HepG2 (cell line): ENCODE data around the gene THSD8. TPM values are rescaled to one million over a fixed set of nuclear protein-coding genes. Genes with fewer than 3 reads are reported as not detected.

Experiments
- BCL6 ChIP-seq: IDR thresholded peaks from 2 replicates; pipeline ENCODE4 v1.6.1; 2016; ENCODE audit warnings: missing genetic modification reagents, missing compliant biosample characterization
- BRD4 ChIP-seq: sonication (generic); formaldehyde crosslinking; IDR thresholded peaks from 2 replicates; pipeline ENCODE4 v1.4.0; 2020; ENCODE audit warnings: missing genetic modification reagents
- FIP1L1 ChIP-seq: fragments of 200-400 bp; formaldehyde crosslinking; IDR thresholded peaks from 2 replicates; pipeline ENCODE4 v1.6.1; 2018; ENCODE audit warnings: low read depth, mild to moderate bottlenecking, low read length, moderate library complexity, borderline replicate concordance; ENCODE audit not compliant: insufficient read depth
- FOXA3 ChIP-seq: IDR thresholded peaks from 2 replicates; pipeline ENCODE4 v1.6.1; 2016; ENCODE audit warnings: missing genetic modification reagents, missing compliant biosample characterization
- GFI1 ChIP-seq: sonication (generic); formaldehyde crosslinking; IDR thresholded peaks from 2 replicates; pipeline ENCODE4 v1.5.0; 2020; ENCODE audit warnings: missing genetic modification reagents, mild to moderate bottlenecking, borderline replicate concordance
- GLI4 ChIP-seq: sonication (generic); formaldehyde crosslinking; IDR thresholded peaks from 2 replicates; pipeline ENCODE4 v1.5.1; 2020; ENCODE audit warnings: missing genetic modification reagents, mild to moderate bottlenecking, moderate library complexity, borderline replicate concordance
- HIVEP1 ChIP-seq: sonication (generic); formaldehyde crosslinking; IDR thresholded peaks from 2 replicates; pipeline ENCODE4 v1.4.0; 2020; ENCODE audit warnings: mild to moderate bottlenecking, missing genetic modification reagents
- JUND ChIP-seq: sonication (generic); formaldehyde crosslinking; IDR thresholded peaks from 2 replicates; pipeline ENCODE4 v1.8.0; 2022; ENCODE audit warnings: mild to moderate bottlenecking, missing genetic modification reagents
- NFIB ChIP-seq: sonication (generic); formaldehyde crosslinking; IDR thresholded peaks from 2 replicates; pipeline ENCODE4 v1.9.0; 2021; ENCODE audit warnings: missing genetic modification reagents, mild to moderate bottlenecking, borderline replicate concordance
- RXRA ChIP-seq: sonication (generic); formaldehyde crosslinking; IDR thresholded peaks from 2 replicates; pipeline ENCODE4 v1.5.1; 2020; ENCODE audit warnings: missing genetic modification reagents
- SIN3B ChIP-seq: fragments of 150-350 bp; IDR thresholded peaks from 2 replicates; pipeline ENCODE4 v1.6.1; 2014; ENCODE audit warnings: low read length
- SP4 ChIP-seq: sonication (generic); formaldehyde crosslinking; IDR thresholded peaks from 2 replicates; pipeline ENCODE4 v1.8.1; 2023; ENCODE audit warnings: mild to moderate bottlenecking, missing genetic modification reagents
- ZIK1 ChIP-seq: sonication (generic); formaldehyde crosslinking; IDR thresholded peaks from 2 replicates; pipeline ENCODE4 v1.5.0; 2020; ENCODE audit warnings: mild to moderate bottlenecking, low read depth, missing genetic modification reagents, borderline replicate concordance
- ZNF550 ChIP-seq: sonication (generic); formaldehyde crosslinking; IDR thresholded peaks from 2 replicates; pipeline ENCODE4 v1.4.0; 2020; ENCODE audit warnings: mild to moderate bottlenecking, missing genetic modification reagents, borderline replicate concordance
- ZNF552 ChIP-seq: sonication (generic); formaldehyde crosslinking; IDR thresholded peaks from 2 replicates; pipeline ENCODE4 v1.9.0; 2022; ENCODE audit warnings: missing genetic modification reagents, mild to moderate bottlenecking, borderline replicate concordance
- ZNF83 ChIP-seq: sonication (generic); formaldehyde crosslinking; IDR thresholded peaks from 2 replicates; pipeline ENCODE4 v1.4.0; 2020; ENCODE audit warnings: missing genetic modification reagents, mild to moderate bottlenecking, borderline replicate concordance
- ZNF878 ChIP-seq: sonication (generic); formaldehyde crosslinking; IDR thresholded peaks from 2 replicates; pipeline ENCODE4 v1.8.1; 2023; ENCODE audit warnings: mild to moderate bottlenecking, missing genetic modification reagents, moderate library complexity
- polyA plus RNA-seq, 8 experiments: library from polyadenylated mRNA; depleted of rRNA in 3 of 8; stranded (reverse) in 7 of 8; unstranded in 1 of 8; fragments of >200 nt; fragmentation: Illumina TruSeq in 4 of 8; extraction: Trizol in 4 of 8; gene quantifications; 2 replicates each; pipeline versions ENCODE4 v1.2.1 to v1.2.3, GENCODE V29; 2011 to 2016; ENCODE audit warnings: low read depth in 4 of 8, missing spikeins in 1 of 8, mixed read lengths in 1 of 8; ENCODE audit not compliant: insufficient read depth in 1 of 8
- total RNA-seq, 5 experiments: library from RNA; depleted of rRNA; stranded (reverse); fragments of >200 nt; fragmentation: Illumina TruSeq; extraction: Trizol; gene quantifications; 2 replicates each; pipeline ENCODE4 v1.2.3, GENCODE V29; 2016; ENCODE audit warnings: low read depth in 1 of 5
- TF ChIP-seq, protein P1 (sequence below): sonication (generic); formaldehyde crosslinking; IDR thresholded peaks from 2 replicates; pipeline ENCODE4 v1.8.1; 2023; ENCODE audit warnings: missing genetic modification reagents, inconsistent platforms, borderline replicate concordance
- TF ChIP-seq, protein P2 (sequence below): sonication (generic); formaldehyde crosslinking; IDR thresholded peaks from 2 replicates; pipeline ENCODE4 v1.4.0; 2020; ENCODE audit warnings: missing genetic modification reagents
- TF ChIP-seq, protein P3 (sequence below): sonication (generic); formaldehyde crosslinking; IDR thresholded peaks from 2 replicates; pipeline ENCODE4 v1.9.0; 2021; ENCODE audit warnings: missing genetic modification reagents, borderline replicate concordance
- TF ChIP-seq, protein P4 (sequence below), 2 experiments: fragments of 450-650 bp in 1 of 2; sonication (generic) in 1 of 2; formaldehyde crosslinking; IDR thresholded peaks; 2 replicates each; pipeline versions ENCODE4 v1.5.0 to v1.8.0; 2020 to 2022; ENCODE audit warnings: mild to moderate bottlenecking in 1 of 2, missing genetic modification reagents in 1 of 2
- TF ChIP-seq, protein P5 (sequence below): sonication (generic); formaldehyde crosslinking; IDR thresholded peaks from 2 replicates; pipeline ENCODE4 v1.8.0; 2023; ENCODE audit warnings: mild to moderate bottlenecking, missing genetic modification reagents

The THSD8 gene
- total and polyA plus RNA-seq, 2 of the 13 experiments (the other 11 are each of a cell fraction or from before 2014, with no cell fraction given) = 4.8 to 14.9 TPM

DNA sequence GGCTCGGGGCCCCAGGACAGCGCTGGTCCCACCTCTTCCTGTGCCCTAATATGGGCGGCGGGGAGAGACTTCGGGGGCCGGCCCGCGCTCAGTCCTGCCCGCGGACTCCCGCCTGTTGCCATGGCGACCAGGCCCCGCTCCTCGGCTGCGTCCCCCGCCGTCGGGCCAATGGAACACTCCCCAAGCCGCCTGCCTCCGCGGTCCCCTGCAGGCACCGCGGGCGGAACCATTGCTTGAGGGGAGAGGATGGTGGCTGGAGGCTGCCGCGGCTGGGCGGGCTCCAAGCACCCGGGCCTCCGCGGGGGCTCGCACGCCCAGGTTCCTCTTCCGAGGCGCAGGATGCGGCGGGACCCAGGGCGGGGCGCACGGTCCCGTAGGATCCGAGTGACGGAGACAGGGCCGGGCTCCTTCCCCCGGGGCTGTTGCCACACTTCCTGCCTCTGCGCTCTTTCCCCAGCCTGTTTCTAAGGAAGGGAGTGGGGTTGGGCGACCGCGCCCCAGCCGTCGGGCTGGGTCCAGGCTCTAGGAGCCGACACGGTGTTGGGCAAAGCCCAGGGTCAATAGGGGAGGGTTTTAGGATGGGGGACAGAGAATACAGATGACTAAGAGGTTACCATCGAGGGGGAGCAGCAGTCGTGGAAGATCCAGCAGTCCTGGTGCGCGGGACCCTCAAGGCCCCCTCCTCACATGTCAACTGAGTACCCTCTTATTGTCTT is 11.8 kb upstream of the THSD8 start (continued):
- TF ChIP-seq GLI4 (CRISPR knock-in tag) = 0 out of 2 replicates have a peak, but pooled peaks have one; percentile 21
- TF ChIP-seq ZNF878 (CRISPR knock-in tag) = no peak
- no peak for TF ChIP-seq ZNF552 (CRISPR knock-in tag)
- no peak for TF ChIP-seq BRD4
- TF ChIP-seq, protein P1, sequence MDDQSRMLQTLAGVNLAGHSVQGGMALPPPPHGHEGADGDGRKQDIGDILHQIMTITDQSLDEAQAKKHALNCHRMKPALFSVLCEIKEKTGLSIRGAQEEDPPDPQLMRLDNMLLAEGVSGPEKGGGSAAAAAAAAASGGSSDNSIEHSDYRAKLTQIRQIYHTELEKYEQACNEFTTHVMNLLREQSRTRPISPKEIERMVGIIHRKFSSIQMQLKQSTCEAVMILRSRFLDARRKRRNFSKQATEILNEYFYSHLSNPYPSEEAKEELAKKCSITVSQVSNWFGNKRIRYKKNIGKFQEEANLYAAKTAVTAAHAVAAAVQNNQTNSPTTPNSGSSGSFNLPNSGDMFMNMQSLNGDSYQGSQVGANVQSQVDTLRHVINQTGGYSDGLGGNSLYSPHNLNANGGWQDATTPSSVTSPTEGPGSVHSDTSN (CRISPR knock-in tag) = no peak
- TF ChIP-seq FIP1L1 = no peak
- TF ChIP-seq, protein P2, sequence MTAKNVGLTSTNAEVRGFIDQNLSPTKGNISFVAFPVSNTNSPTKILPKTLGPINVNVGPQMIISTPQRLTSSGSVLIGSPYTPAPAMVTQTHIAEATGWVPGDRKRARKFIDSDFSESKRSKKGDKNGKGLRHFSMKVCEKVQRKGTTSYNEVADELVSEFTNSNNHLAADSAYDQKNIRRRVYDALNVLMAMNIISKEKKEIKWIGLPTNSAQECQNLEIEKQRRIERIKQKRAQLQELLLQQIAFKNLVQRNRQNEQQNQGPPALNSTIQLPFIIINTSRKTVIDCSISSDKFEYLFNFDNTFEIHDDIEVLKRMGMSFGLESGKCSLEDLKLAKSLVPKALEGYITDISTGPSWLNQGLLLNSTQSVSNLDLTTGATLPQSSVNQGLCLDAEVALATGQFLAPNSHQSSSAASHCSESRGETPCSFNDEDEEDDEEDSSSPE (CRISPR knock-in tag) = peak; percentile 63; the same call in 1 of the 2 replicates
- no peak for TF ChIP-seq GFI1 (CRISPR knock-in tag)
- TF ChIP-seq, protein P3, sequence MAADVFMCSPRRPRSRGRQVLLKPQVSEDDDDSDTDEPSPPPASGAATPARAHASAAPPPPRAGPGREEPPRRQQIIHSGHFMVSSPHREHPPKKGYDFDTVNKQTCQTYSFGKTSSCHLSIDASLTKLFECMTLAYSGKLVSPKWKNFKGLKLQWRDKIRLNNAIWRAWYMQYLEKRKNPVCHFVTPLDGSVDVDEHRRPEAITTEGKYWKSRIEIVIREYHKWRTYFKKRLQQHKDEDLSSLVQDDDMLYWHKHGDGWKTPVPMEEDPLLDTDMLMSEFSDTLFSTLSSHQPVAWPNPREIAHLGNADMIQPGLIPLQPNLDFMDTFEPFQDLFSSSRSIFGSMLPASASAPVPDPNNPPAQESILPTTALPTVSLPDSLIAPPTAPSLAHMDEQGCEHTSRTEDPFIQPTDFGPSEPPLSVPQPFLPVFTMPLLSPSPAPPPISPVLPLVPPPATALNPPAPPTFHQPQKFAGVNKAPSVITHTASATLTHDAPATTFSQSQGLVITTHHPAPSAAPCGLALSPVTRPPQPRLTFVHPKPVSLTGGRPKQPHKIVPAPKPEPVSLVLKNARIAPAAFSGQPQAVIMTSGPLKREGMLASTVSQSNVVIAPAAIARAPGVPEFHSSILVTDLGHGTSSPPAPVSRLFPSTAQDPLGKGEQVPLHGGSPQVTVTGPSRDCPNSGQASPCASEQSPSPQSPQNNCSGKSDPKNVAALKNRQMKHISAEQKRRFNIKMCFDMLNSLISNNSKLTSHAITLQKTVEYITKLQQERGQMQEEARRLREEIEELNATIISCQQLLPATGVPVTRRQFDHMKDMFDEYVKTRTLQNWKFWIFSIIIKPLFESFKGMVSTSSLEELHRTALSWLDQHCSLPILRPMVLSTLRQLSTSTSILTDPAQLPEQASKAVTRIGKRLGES (CRISPR knock-in tag) = no peak
- 0 out of 2 replicates have a peak, but pooled peaks have one; percentile 29 for TF ChIP-seq ZIK1 (CRISPR knock-in tag)
- TF ChIP-seq FOXA3 (CRISPR knock-in tag) = peak; percentile 21; the same call in 1 of the 2 replicates
- peak; percentile 53 for TF ChIP-seq RXRA (CRISPR knock-in tag)
- no peak for TF ChIP-seq NFIB (CRISPR knock-in tag)
- TF ChIP-seq SP4 (CRISPR knock-in tag) = no peak; the same call in 1 of the 2 replicates
- peak; percentile 33; the same call in 1 of the 2 replicates for TF ChIP-seq BCL6 (CRISPR knock-in tag)
- TF ChIP-seq, protein P4, sequence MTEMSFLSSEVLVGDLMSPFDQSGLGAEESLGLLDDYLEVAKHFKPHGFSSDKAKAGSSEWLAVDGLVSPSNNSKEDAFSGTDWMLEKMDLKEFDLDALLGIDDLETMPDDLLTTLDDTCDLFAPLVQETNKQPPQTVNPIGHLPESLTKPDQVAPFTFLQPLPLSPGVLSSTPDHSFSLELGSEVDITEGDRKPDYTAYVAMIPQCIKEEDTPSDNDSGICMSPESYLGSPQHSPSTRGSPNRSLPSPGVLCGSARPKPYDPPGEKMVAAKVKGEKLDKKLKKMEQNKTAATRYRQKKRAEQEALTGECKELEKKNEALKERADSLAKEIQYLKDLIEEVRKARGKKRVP (CRISPR knock-in tag; IDR thresholded peaks at IDR 0.05) = no peak
- TF ChIP-seq HIVEP1 (CRISPR knock-in tag) = peak; percentile 45; the same call in 1 of the 2 replicates
- no peak for TF ChIP-seq ZNF550
- no peak for TF ChIP-seq ZNF83
- no peak for TF ChIP-seq SIN3B
- TF ChIP-seq, protein P5, sequence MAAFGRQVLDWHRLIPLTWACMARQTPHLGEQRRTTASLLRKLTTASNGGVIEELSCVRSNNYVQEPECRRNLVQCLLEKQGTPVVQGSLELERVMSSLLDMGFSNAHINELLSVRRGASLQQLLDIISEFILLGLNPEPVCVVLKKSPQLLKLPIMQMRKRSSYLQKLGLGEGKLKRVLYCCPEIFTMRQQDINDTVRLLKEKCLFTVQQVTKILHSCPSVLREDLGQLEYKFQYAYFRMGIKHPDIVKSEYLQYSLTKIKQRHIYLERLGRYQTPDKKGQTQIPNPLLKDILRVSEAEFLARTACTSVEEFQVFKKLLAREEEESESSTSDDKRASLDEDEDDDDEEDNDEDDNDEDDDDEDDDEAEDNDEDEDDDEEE = no peak
- no peak for TF ChIP-seq JUND (CRISPR knock-in tag)
